ENCODE results near the gene TOPBP1. TPM values are rescaled to one million over a fixed set of nuclear protein-coding genes. Genes with fewer than 3 reads are reported as not detected.

TOPBP1 gene
- total and polyA plus RNA-seq, 9 of the 15 experiments (the other 6 are each of a cell fraction or from before 2014, with no cell fraction given): 16.6 to 77.6 (median 58.2) TPM

DNA sequence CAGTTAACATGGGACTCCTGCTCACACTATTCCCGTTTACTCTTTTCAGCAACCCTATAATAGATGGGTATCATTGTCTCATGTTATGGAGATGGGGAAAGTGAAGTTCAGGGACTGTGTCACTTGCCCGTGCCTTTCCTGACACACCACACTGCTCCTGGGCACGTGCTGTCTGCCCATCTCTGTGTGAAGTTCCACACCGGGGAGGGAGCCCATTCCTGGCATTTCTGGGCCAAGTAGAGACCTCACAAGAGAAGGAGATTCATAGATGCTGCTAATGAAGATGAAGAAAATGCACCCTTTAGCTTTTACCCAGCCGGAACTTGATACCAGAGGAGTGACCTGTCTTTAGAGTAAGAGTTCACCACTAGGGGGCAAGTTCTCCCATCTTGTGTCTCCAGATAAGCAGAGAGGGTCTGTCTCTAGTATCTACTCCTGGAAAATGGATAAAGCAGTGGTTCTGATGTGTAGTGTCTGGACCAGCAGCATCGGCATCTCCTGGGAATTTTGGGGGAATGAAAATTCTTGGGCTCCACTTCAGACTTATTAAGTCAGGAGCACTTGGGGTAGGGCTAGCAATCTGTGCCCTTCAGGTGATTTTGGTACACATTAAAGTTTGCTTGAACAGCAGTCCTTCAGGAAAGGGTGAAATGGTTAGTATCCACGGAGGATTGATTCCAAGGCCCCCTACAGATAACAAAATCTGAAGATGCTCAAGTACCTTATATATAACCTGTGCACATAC lies 2.0 kb upstream of the TOPBP1 start (continued):
- TF ChIP-seq REST (IDR thresholded peaks at IDR 0.05; ENCODE audit: borderline replicate concordance) (peak; percentile 26; the same call in 1 of the 2 replicates), REST (CRISPR knock-in tag; IDR thresholded peaks at IDR 0.05; ENCODE audit: low read depth) (no peak), SUPT5H (IDR thresholded peaks at IDR 0.05) (no peak), GATAD2B (IDR thresholded peaks at IDR 0.05; ENCODE audit: borderline replicate concordance) (no peak), SMAD1 (IDR thresholded peaks at IDR 0.05; ENCODE audit: low read depth, low read length, partially characterized antibody) (no peak), ZKSCAN8 (CRISPR knock-in tag; IDR thresholded peaks at IDR 0.05) (no peak), SMAD4 (CRISPR knock-in tag; conservative IDR thresholded peaks at IDR 0.05) (no peak), TCFL5 (CRISPR knock-in tag; conservative IDR thresholded peaks at IDR 0.05) (no peak), MED1 (CRISPR knock-in tag; IDR thresholded peaks at IDR 0.05; ENCODE audit: borderline replicate concordance) (no peak), ZNF23 (CRISPR knock-in tag; IDR thresholded peaks at IDR 0.05) (no peak), ZNF584 (CRISPR knock-in tag; IDR thresholded peaks at IDR 0.05; ENCODE audit: low read depth) (no peak)
- TF ChIP-seq, protein P1, sequence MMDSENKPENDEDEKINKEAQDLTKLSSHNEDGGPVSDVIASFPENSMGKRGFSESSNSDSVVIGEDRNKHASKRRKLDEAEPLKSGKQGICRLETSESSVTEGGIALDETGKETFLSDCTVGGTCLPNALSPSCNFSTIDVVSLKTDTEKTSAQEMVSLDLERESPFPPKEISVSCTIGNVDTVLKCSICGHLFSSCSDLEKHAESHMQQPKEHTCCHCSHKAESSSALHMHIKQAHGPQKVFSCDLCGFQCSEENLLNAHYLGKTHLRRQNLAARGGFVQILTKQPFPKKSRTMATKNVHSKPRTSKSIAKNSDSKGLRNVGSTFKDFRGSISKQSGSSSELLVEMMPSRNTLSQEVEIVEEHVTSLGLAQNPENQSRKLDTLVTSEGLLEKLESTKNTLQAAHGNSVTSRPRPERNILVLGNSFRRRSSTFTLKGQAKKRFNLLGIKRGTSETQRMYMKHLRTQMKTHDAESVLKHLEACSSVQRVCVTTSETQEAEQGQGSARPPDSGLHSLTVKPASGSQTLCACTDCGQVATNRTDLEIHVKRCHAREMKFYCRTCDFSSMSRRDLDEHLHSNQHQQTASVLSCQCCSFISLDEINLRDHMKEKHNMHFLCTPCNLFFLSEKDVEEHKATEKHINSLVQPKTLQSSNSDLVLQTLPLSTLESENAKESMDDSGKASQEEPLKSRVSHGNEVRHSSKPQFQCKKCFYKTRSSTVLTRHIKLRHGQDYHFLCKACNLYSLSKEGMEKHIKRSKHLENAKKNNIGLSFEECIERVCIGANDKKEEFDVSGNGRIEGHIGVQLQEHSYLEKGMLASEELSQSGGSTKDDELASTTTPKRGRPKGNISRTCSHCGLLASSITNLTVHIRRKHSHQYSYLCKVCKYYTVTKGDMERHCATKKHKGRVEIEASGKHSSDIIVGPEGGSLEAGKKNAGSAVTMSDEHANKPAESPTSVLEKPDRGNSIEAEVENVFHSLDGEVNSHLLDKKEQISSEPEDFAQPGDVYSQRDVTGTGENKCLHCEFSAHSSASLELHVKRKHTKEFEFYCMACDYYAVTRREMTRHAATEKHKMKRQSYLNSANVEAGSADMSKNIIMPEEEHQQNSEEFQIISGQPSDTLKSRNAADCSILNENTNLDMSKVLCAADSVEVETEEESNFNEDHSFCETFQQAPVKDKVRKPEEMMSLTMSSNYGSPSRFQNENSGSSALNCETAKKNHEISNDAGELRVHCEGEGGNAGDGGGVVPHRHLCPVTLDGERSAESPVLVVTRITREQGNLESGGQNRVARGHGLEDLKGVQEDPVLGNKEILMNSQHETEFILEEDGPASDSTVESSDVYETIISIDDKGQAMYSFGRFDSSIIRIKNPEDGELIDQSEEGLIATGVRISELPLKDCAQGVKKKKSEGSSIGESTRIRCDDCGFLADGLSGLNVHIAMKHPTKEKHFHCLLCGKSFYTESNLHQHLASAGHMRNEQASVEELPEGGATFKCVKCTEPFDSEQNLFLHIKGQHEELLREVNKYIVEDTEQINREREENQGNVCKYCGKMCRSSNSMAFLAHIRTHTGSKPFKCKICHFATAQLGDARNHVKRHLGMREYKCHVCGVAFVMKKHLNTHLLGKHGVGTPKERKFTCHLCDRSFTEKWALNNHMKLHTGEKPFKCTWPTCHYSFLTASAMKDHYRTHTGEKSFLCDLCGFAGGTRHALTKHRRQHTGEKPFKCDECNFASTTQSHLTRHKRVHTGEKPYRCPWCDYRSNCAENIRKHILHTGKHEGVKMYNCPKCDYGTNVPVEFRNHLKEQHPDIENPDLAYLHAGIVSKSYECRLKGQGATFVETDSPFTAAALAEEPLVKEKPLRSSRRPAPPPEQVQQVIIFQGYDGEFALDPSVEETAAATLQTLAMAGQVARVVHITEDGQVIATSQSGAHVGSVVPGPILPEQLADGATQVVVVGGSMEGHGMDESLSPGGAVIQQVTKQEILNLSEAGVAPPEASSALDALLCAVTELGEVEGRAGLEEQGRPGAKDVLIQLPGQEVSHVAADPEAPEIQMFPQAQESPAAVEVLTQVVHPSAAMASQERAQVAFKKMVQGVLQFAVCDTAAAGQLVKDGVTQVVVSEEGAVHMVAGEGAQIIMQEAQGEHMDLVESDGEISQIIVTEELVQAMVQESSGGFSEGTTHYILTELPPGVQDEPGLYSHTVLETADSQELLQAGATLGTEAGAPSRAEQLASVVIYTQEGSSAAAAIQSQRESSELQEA (IDR thresholded peaks at IDR 0.05; ENCODE audit: low read depth): no peak
